ENCODE measurements around the gene ACOX3. TPM values are rescaled to one million over a fixed set of nuclear protein-coding genes. Genes with fewer than 3 reads are reported as not detected.

Gene ACOX3
- total RNA-seq, 1 experiment from 2014 or later: 17.9 TPM

- H3K27ac Mint-ChIP-seq (ENCODE audit: low read depth, unreplicated experiment): peak overlapping the region; percentile 100
These were observed 1.1 kb upstream of the ACOX3 start for GRCh38 chr4:8441499-8442091.

GRCh38 chr4:8439914-8440491 lies 520 bp downstream of the ACOX3 start:
- DNase-seq (ENCODE audit: unreplicated experiment): no peak
- peaks cover 62% of the 10 kb centered on the region for H3K4me1 Mint-ChIP-seq (ENCODE audit: insufficient read depth, unreplicated experiment)
- H3K9me3 Mint-ChIP-seq (ENCODE audit: unreplicated experiment): no peaks in the 10 kb centered on the region
- CTCF ChIA-PET: interaction anchor here (1.4 kb wide), 1 partner anchor 19 kb away, joined by 3 read pairs; no protein-coding TSS in a partner anchor
- no peak for TF ChIP-seq CTCF (IDR thresholded peaks at IDR 0.05; ENCODE audit: unreplicated experiment)
- BruUV-seq (replicated peaks): TSS peak; percentile 86
- H3K36me3 Mint-ChIP-seq (ENCODE audit: insufficient read depth, unreplicated experiment): peaks cover 12% of the 10 kb centered on the region
- intact Hi-C loops (cut with micrococcal nuclease): no loop called here
- POLR2A ChIA-PET: interaction anchor here (0.9 to 6.7 kb wide), 8 partner anchors 8 to 256 kb away, joined by 3 to 105 read pairs (median 4); no protein-coding TSS in a partner anchor
- peak overlapping the region; percentile 98 for H3K4me3 Mint-ChIP-seq (ENCODE audit: unreplicated experiment)
- H3K27me3 Mint-ChIP-seq (ENCODE audit: insufficient read depth, unreplicated experiment): no peaks in the 10 kb centered on the region
- H3K27ac Mint-ChIP-seq (ENCODE audit: low read depth, unreplicated experiment): peak overlapping the region; percentile 100

More at GRCh38 chr4:8441499-8442091, 1.1 kb upstream of the ACOX3 start:
- ChIA-PET CTCF (interaction anchor here (0.6 kb wide), 1 partner anchor 227 kb away, joined by 3 read pairs; no protein-coding TSS in a partner anchor), POLR2A (interaction anchor here (0.7 to 6.7 kb wide), 6 partner anchors 13 to 1800 kb away, joined by 3 to 105 read pairs (median 3); no protein-coding TSS in a partner anchor)
- Mint-ChIP-seq H3K9me3 (ENCODE audit: unreplicated experiment) (no peaks in the 10 kb centered on the region), H3K4me1 (ENCODE audit: insufficient read depth, unreplicated experiment) (peaks cover 59% of the 10 kb centered on the region), H3K27me3 (ENCODE audit: insufficient read depth, unreplicated experiment) (no peaks in the 10 kb centered on the region), H3K4me3 (ENCODE audit: unreplicated experiment) (peak overlapping the region; percentile 98), H3K36me3 (ENCODE audit: insufficient read depth, unreplicated experiment) (peaks cover 26% of the 10 kb centered on the region)
- peak; percentile 8 for DNase-seq (ENCODE audit: unreplicated experiment)
- BruUV-seq (replicated peaks): TSS peak; percentile 27
- no peak for TF ChIP-seq CTCF (IDR thresholded peaks at IDR 0.05; ENCODE audit: unreplicated experiment)
- intact Hi-C loops (cut with micrococcal nuclease): no loop called here

GRCh38 chr4:8439168-8439567 lies 1.4 kb downstream of the ACOX3 start:
- intact Hi-C loops (cut with micrococcal nuclease): no loop called here
- CTCF ChIA-PET: interaction anchor here (1.0 to 1.4 kb wide), 2 partner anchors 12 to 20 kb away, joined by 3 read pairs; no protein-coding TSS in a partner anchor

More at GRCh38 chr4:8439168-8439567, 1.4 kb downstream of the ACOX3 start:
- Mint-ChIP-seq H3K4me1 (ENCODE audit: insufficient read depth, unreplicated experiment) (peaks cover 62% of the 10 kb centered on the region), H3K4me3 (ENCODE audit: unreplicated experiment) (peak overlapping the region; percentile 98), H3K36me3 (ENCODE audit: insufficient read depth, unreplicated experiment) (peaks cover 16% of the 10 kb centered on the region), H3K27me3 (ENCODE audit: insufficient read depth, unreplicated experiment) (no peaks in the 10 kb centered on the region), H3K9me3 (ENCODE audit: unreplicated experiment) (no peaks in the 10 kb centered on the region), H3K27ac (ENCODE audit: low read depth, unreplicated experiment) (peak overlapping the region; percentile 100)
- DNase-seq (ENCODE audit: unreplicated experiment): peak; percentile 32
- TF ChIP-seq CTCF (IDR thresholded peaks at IDR 0.05; ENCODE audit: unreplicated experiment): no peak
- no TSS peak for BruUV-seq (replicated peaks)
- POLR2A ChIA-PET: interaction anchor here (0.7 to 6.7 kb wide), 5 partner anchors 8 to 714 kb away, joined by 3 to 105 read pairs (median 5); no protein-coding TSS in a partner anchor

All from MCF 10A (cell line).